WTC11 (cell line): Measurements from ENCODE around the gene SLC34A1. TPM values are rescaled to one million over a fixed set of nuclear protein-coding genes. Genes with fewer than 3 reads are reported as not detected.

Experiments
- ATAC-seq: fragments of 200-7000 bp; cut with Tn5 transposase; 2 replicates; pipeline ENCODE4 v1.10.0; 2021; ENCODE audit warnings: mild to moderate bottlenecking, moderate library complexity
- CTCF ChIA-PET: fragments of 300-600 bp; sonication (Branson Sonifier 250); formaldehyde crosslinking; loops from one replicate; lab custom pipeline; 2021; ENCODE audit warnings: antibody characterized with exemption; lab: Charles Lee
- POLR2A ChIA-PET: fragments of 350-600 bp; sonication (Branson Sonifier 250); formaldehyde crosslinking; loops from one replicate; lab custom pipeline; 2021; ENCODE audit warnings: antibody characterized with exemption; lab: Charles Lee
- DNase-seq: peaks from one replicate; pipeline ENCODE4 v3.0.0; 2021; ENCODE audit warnings: low spot score
- H3K27ac Mint-ChIP-seq: 2 replicates; pipeline ENCODE4 v1.8.0; 2021; ENCODE audit warnings: mixed read lengths
- H3K27me3 Mint-ChIP-seq: 2 replicates; pipeline ENCODE4 v1.8.0; 2021; ENCODE audit warnings: low read depth, mild to moderate bottlenecking, moderate library complexity, mixed read lengths
- H3K36me3 Mint-ChIP-seq: 2 replicates; pipeline ENCODE4 v1.8.0; 2021; ENCODE audit warnings: mixed read lengths
- H3K4me1 Mint-ChIP-seq: 2 replicates; pipeline ENCODE4 v1.8.0; 2022; ENCODE audit warnings: mixed read lengths
- H3K4me3 Mint-ChIP-seq: 2 replicates; pipeline ENCODE4 v1.8.0; 2021; ENCODE audit warnings: mild to moderate bottlenecking, moderate library complexity, mixed read lengths
- H3K9me3 Mint-ChIP-seq: 2 replicates; pipeline ENCODE4 v1.8.0; 2021; ENCODE audit warnings: mixed read lengths
- ARID4B ChIP-seq: sonication (generic); formaldehyde crosslinking; IDR thresholded peaks from 2 replicates; pipeline ENCODE4 v1.8.0; 2023; ENCODE audit warnings: missing genetic modification reagents, mild to moderate bottlenecking, borderline replicate concordance
- ATF1 ChIP-seq: sonication (generic); formaldehyde crosslinking; IDR thresholded peaks from 2 replicates; pipeline ENCODE4 v1.8.1; 2023; ENCODE audit warnings: mild to moderate bottlenecking, moderate library complexity, missing genetic modification reagents
- ATF3 ChIP-seq: sonication (generic); formaldehyde crosslinking; conservative IDR thresholded peaks from 2 replicates; pipeline ENCODE4 v1.8.1; 2022; ENCODE audit warnings: mild to moderate bottlenecking, missing genetic modification reagents
- ATF6 ChIP-seq: sonication (generic); formaldehyde crosslinking; IDR thresholded peaks from 2 replicates; pipeline ENCODE4 v1.8.1; 2023; ENCODE audit warnings: mild to moderate bottlenecking, missing genetic modification reagents
- E2F5 ChIP-seq: sonication (generic); formaldehyde crosslinking; IDR thresholded peaks from 2 replicates; pipeline ENCODE4 v1.8.1; 2022; ENCODE audit warnings: mild to moderate bottlenecking, moderate library complexity, missing genetic modification reagents
- ELF4 ChIP-seq: sonication (generic); formaldehyde crosslinking; IDR thresholded peaks from 2 replicates; pipeline ENCODE4 v1.8.1; 2022; ENCODE audit warnings: low read depth, mild to moderate bottlenecking, moderate library complexity, missing genetic modification reagents
- HMGXB4 ChIP-seq: sonication (generic); formaldehyde crosslinking; IDR thresholded peaks from 2 replicates; pipeline ENCODE4 v1.8.1; 2023; ENCODE audit warnings: mild to moderate bottlenecking, moderate library complexity, missing genetic modification reagents
- JAZF1 ChIP-seq: fragments of 250-450 bp; sonication (Bioruptor Pico); IDR thresholded peaks from 2 replicates; pipeline ENCODE4 v1.9.0; 2021; ENCODE audit warnings: moderate library complexity, mild to moderate bottlenecking, inconsistent platforms
- NR1H2 ChIP-seq: sonication (generic); formaldehyde crosslinking; IDR thresholded peaks from 2 replicates; pipeline ENCODE4 v1.9.0; 2021; ENCODE audit warnings: mild to moderate bottlenecking, moderate library complexity, missing genetic modification reagents
- PRDM15 ChIP-seq: sonication (generic); formaldehyde crosslinking; IDR thresholded peaks from 2 replicates; pipeline ENCODE4 v1.8.0; 2022; ENCODE audit warnings: missing genetic modification reagents
- PREB ChIP-seq: sonication (generic); formaldehyde crosslinking; IDR thresholded peaks from 2 replicates; pipeline ENCODE4 v1.8.1; 2022; ENCODE audit warnings: mild to moderate bottlenecking, missing genetic modification reagents, moderate library complexity, borderline replicate concordance
- TP53 ChIP-seq: sonication (generic); formaldehyde crosslinking; IDR thresholded peaks from 2 replicates; pipeline ENCODE4 v1.8.1; 2023; ENCODE audit warnings: mild to moderate bottlenecking, missing genetic modification reagents
- ZBTB21 ChIP-seq: sonication (generic); formaldehyde crosslinking; IDR thresholded peaks from 2 replicates; pipeline ENCODE4 v1.8.1; 2023; ENCODE audit warnings: mild to moderate bottlenecking, missing genetic modification reagents, borderline replicate concordance
- ZNF138 ChIP-seq: sonication (generic); formaldehyde crosslinking; conservative IDR thresholded peaks from 2 replicates; pipeline ENCODE4 v1.8.1; 2022; ENCODE audit warnings: mild to moderate bottlenecking, moderate library complexity, missing genetic modification reagents
- total RNA-seq: library from RNA; stranded (reverse); gene quantifications from 3 replicates; pipeline ENCODE4 v1.2.3, GENCODE V29; 2021

The SLC34A1 gene
- total RNA-seq, 1 experiment from 2014 or later, result not detected

- TF ChIP-seq ARID4B (no peak), ELF4 (no peak), ZNF138 (no peak), ATF6 (no peak), ATF1 (CRISPR knock-in tag) (no peak)
Observed at GRCh38 chr5:177409043-177409801, 25.0 kb downstream of the SLC34A1 start, which contains the start of gene F12 (continued).

GRCh38 chr5:177410575-177410974 is 26.3 kb downstream of the SLC34A1 start:
- peaks cover 84% of the 10 kb centered on the region for H3K27me3 Mint-ChIP-seq
- no peaks in the 10 kb centered on the region for H3K9me3 Mint-ChIP-seq
- DNase-seq (no peak), ATAC-seq (no peak)
- H3K4me3 Mint-ChIP-seq, result no peak overlapping the region
- ChIA-PET CTCF (no interaction called here), POLR2A (no interaction called here)
- H3K27ac Mint-ChIP-seq, result no peak overlapping the region
- H3K36me3 Mint-ChIP-seq, result no peaks in the 10 kb centered on the region
- no peaks in the 10 kb centered on the region for H3K4me1 Mint-ChIP-seq
- TF ChIP-seq PRDM15 (CRISPR knock-in tag) (no peak), JAZF1 (CRISPR knock-in tag) (no peak), ZBTB21 (CRISPR knock-in tag) (no peak), E2F5 (CRISPR knock-in tag) (no peak), ATF1 (CRISPR knock-in tag) (no peak), NR1H2 (CRISPR knock-in tag) (no peak), ELF4 (no peak), TP53 (CRISPR knock-in tag) (no peak), PREB (CRISPR knock-in tag) (no peak), HMGXB4 (CRISPR knock-in tag) (no peak), ATF3 (CRISPR knock-in tag) (no peak)
